T-helper 2 cell treated with Interferon-gamma antibody and Interleukin-4, amounts not matched to agents 100 ng/mL and 5 ng/mL, for 36 hours (primary cell): Measurements from ENCODE around the gene LEO1. TPM values are rescaled to one million over a fixed set of nuclear protein-coding genes. Genes with fewer than 3 reads are reported as not detected.

Source experiments
- intact Hi-C: fragments of 100-400 bp; cut with micrococcal nuclease; formaldehyde crosslinking; loops from one replicate; pipeline ENCODE4 v1.15.1; 2023
- total RNA-seq: library from RNA; stranded (reverse); gene quantifications from 2 replicates; pipeline ENCODE4 v1.2.3, GENCODE V29; 2022

LEO1 gene
- total RNA-seq, 1 donor from 2014 or later = 41.2 TPM

- intact Hi-C loops = no loop called here
Measured at GRCh38 chr15:51936105-51936478, 35.5 kb downstream of the LEO1 start.

GRCh38 chr15:51935466-51936104, 36.0 kb downstream of the LEO1 start:
- intact Hi-C loops = no loop called here

- intact Hi-C loops = no loop called here
Measured at GRCh38 chr15:51932161-51932560, 39.4 kb downstream of the LEO1 start.

- intact Hi-C loops = no loop called here
Measured at GRCh38 chr15:51931638-51932037, 39.9 kb downstream of the LEO1 start.

GRCh38 chr15:51931016-51931415, 40.6 kb downstream of the LEO1 start:
- intact Hi-C loops = no loop called here

- intact Hi-C loops = no loop called here
Measured at GRCh38 chr15:51926809-51927208, 44.8 kb downstream of the LEO1 start.

- intact Hi-C loops = no loop called here
Measured at GRCh38 chr15:51924156-51925068, 47.2 kb downstream of the LEO1 start.

- intact Hi-C loops = no loop called here
Measured at GRCh38 chr15:51917493-51917892, 54.1 kb downstream of the LEO1 start.

GRCh38 chr15:51912528-51912927, 59.0 kb downstream of the LEO1 start:
- intact Hi-C loops = no loop called here

- intact Hi-C loops = no loop called here
Measured at GRCh38 chr15:51909584-51909983, 62.0 kb downstream of the LEO1 start.

GRCh38 chr15:51908316-51908715, 63.3 kb downstream of the LEO1 start:
- intact Hi-C loops = no loop called here

GRCh38 chr15:51907136-51907862, 64.3 kb downstream of the LEO1 start:
- intact Hi-C loops = no loop called here

GRCh38 chr15:51904931-51905330, 66.6 kb downstream of the LEO1 start:
- intact Hi-C loops = no loop called here

- intact Hi-C loops = no loop called here
Measured at GRCh38 chr15:51904421-51904820, 67.2 kb downstream of the LEO1 start.

GRCh38 chr15:51889486-51889885, 82.1 kb downstream of the LEO1 start:
- intact Hi-C loops = loop anchor here (5.0 kb wide), 1 partner anchor 253 kb away; no protein-coding TSS in a partner anchor

- intact Hi-C loops = loop anchor here (1.0 to 5.0 kb wide), 2 partner anchors 254 to 339 kb away; no protein-coding TSS in a partner anchor
Measured at GRCh38 chr15:51888593-51889195, 82.9 kb downstream of the LEO1 start.

Other genes with a start within 250 kb of the LEO1 start
- gene LYSMD2, start 234.1 kb downstream of the LEO1 start, total RNA-seq = 13.2 and 14.3 TPM in 2 replicates
- 4.1 and 4.2 TPM in 2 replicates for gene TMOD2, start 220.2 kb downstream of the LEO1 start, total RNA-seq
- gene TMOD3, start 142.1 kb downstream of the LEO1 start, total RNA-seq = 60.5 and 60.8 TPM in 2 replicates
- 38.0 and 38.6 TPM in 2 replicates for gene MAPK6, start 47.4 kb upstream of the LEO1 start, total RNA-seq
- gene BCL2L10, start 141.0 kb upstream of the LEO1 start, total RNA-seq = 0.16 and 0.25 TPM in 2 replicates
- 43.6 and 44.8 TPM in 2 replicates for gene GNB5, start 219.6 kb upstream of the LEO1 start, total RNA-seq